AG10803 (cell line): Measurements from ENCODE around the gene MEGF6.
"Not testable (repeated sequence)": the region's sequence is repeated elsewhere in the genome, so short reads cannot be mapped to it uniquely, and the experiment has no call there.

Source experiments
- DNase-seq: peaks from one replicate; pipeline ENCODE4 v3.0.0; 2010; ENCODE audit warnings: low read depth
- H3K4me3 ChIP-seq: 2 replicates; pipeline ENCODE4 v1.5.1; 2011; ENCODE audit warnings: mild to moderate bottlenecking, low read length, control low read depth
- TF ChIP-seq, protein P1 (sequence below): conservative IDR thresholded peaks from 2 replicates; pipeline ENCODE4 v1.5.1; 2011; ENCODE audit warnings: mild to moderate bottlenecking, low read length, control low read depth, inconsistent platforms

The MEGF6 gene

DNA sequence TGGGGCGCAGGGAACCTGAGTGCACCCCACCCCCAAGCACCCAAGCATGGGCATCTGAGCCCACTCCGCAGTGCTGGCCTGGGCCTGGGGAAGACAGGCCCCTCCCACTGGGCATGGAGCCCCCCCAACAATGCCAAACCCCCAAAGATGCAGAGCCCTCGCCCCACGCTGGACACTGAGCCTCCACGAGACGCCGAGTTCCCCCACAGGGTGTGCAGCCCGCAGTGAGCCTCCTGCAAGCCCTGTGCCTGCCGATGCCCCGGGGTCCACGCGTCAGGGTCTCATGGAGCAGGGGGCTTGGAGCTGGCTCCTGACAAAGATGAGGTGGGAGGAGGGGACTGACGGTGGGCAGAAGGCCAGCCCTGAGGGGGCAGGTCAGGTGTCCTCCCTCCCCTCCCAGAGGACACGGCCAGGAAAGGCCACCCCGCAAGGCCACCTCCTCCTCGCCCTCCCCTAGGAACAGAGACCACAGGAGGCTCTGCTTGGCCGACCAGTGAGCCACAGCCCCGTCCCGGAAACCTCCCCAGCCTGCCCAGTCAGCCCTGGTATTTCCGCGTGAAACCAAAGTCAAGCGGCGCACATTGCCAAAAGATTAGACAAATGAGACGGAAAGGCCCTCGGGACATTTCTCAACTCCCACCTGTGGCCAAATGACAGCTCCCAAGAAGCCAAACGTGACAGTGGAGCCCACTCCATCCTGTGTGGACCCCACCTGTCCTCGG is 33.4 kb downstream of the MEGF6 start:
- DNase-seq: no peak
- TF ChIP-seq, protein P1, sequence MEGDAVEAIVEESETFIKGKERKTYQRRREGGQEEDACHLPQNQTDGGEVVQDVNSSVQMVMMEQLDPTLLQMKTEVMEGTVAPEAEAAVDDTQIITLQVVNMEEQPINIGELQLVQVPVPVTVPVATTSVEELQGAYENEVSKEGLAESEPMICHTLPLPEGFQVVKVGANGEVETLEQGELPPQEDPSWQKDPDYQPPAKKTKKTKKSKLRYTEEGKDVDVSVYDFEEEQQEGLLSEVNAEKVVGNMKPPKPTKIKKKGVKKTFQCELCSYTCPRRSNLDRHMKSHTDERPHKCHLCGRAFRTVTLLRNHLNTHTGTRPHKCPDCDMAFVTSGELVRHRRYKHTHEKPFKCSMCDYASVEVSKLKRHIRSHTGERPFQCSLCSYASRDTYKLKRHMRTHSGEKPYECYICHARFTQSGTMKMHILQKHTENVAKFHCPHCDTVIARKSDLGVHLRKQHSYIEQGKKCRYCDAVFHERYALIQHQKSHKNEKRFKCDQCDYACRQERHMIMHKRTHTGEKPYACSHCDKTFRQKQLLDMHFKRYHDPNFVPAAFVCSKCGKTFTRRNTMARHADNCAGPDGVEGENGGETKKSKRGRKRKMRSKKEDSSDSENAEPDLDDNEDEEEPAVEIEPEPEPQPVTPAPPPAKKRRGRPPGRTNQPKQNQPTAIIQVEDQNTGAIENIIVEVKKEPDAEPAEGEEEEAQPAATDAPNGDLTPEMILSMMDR: no peak

DNA sequence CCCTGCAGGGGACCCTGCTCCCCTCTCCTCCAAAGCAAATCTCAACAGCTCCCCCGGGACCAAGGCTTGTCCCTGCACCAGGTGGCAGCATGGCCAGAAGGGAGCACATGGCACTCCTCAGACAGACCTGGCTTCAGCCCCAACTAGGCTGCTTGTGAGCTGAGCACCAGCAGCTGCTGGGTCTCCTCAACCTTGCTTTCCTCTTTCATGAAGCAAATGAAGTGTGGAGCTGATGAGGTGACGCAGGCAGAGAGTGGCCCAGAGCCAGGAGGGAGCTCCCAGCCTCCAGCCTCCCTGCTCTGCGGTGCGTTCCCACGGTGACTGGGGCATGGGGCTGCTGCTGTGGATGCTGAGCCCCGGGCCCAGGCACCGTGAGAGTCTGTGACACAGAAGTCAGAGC is 34.0 kb downstream of the MEGF6 start:
- TF ChIP-seq, protein P1: no peak
- no peak for DNase-seq
- H3K4me3 ChIP-seq: no peak overlapping the region

More for the DNA sequence above, 33.4 kb downstream of the MEGF6 start:
- no peak overlapping the region for H3K4me3 ChIP-seq

DNA sequence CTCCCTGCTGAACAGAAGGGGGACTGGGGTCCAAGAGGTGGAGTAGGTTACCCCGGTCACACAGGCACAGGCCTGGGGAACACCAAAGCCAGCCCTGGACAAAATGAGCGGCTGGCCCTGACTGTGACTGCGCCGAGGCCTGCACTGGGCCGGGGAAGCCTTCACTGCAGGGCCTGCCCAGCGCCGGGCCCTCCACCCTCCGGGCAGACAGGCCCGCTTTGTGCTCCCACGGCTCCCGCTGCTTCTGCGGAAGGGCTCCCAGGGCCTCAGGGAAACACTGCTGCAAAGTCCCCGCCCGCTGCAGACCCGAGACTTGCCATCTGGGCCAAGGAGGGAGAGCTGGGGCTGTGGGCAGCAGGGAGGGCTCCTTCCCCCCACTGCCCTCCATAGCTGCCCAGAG is 35.3 kb downstream of the MEGF6 start:
- TF ChIP-seq, protein P1: no peak
- H3K4me3 ChIP-seq: no peak overlapping the region
- no peak for DNase-seq

DNA sequence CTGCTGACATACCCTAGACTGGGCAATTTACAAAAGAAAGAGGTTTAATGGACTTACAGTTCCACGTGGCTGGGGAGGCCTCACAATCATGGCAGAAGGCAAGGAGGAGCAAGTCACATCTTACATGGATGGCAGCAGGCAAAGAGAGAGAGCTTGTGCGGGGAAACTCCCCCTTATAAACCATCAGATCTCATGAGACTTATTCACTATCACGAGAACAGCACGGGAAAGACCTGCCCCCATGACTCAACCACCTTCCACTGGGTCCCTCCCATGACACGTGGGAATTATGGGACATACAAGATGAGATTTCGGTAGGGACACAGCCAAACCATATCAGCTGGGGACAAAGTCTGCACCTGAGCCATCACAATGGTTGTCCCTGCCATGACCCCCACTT is 35.8 kb downstream of the MEGF6 start:
- DNase-seq, H3K4me3 ChIP-seq: not testable (repeated sequence)

DNA sequence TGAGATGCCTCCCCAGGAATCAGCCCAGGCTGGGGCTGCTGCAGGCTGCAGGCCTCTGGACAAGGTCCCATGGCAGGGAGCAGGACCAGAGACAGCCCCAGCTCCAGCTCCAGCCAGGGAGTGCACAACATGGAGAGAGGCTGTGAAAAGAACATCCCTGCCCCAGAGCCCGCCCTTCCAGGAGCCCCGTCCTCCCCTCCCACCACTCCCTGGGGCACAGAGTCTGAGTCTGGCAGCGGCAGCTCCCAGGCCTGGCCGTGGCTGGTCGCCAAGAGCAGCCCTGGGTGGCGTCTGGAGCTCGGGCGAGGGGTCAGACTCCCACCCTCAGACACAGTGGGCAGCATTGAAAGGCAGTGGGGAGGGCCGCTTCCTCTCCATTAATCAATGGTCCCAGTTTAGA is 37.8 kb downstream of the MEGF6 start:
- H3K4me3 ChIP-seq: no peak overlapping the region
- DNase-seq: no peak
- TF ChIP-seq, protein P1: no peak

DNA sequence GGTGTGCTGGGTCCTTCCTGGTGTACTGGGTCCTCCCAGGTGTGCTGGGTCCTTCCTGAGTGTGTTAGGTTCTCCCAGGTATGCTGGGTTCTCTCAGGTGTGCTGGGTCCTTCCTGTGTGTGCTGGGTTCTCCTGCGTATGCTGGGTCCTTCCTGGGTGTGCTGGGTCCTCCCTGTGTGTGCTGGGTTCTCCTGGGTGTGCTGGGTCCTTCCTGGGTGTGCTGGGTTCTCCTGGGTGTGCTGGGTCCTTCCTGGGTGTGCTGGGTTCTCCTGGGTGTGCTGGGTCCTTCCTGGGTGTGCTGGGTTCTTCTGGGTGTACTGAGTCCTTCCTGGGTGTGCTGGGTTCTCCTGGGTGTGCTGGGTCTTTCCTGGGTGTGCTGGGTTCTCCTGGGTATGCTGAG is 38.7 kb downstream of the MEGF6 start:
- DNase-seq, H3K4me3 ChIP-seq: not testable (repeated sequence)

DNA sequence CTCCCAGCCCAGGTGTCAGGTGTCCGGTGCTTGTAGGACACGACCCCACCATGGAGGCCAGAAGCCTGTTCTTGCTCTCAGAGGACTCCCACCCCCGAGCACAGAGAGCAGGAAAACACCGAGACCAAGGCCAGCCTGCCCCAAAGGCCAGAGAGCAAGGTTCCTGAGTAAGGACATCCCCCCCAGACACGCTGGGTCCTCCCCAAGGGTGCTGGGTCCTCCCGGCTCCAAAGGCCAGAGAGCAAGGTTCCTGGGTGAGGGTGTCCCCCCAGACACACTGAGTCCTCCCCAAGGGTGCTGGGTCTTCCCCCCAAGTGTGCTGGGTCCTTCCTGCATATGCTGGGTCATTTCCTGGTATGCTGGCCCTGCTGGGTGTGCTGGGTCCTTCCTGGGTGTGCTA is 40.0 kb downstream of the MEGF6 start:
- TF ChIP-seq, protein P1: no peak
- no peak overlapping the region for H3K4me3 ChIP-seq
- DNase-seq: no peak

DNA sequence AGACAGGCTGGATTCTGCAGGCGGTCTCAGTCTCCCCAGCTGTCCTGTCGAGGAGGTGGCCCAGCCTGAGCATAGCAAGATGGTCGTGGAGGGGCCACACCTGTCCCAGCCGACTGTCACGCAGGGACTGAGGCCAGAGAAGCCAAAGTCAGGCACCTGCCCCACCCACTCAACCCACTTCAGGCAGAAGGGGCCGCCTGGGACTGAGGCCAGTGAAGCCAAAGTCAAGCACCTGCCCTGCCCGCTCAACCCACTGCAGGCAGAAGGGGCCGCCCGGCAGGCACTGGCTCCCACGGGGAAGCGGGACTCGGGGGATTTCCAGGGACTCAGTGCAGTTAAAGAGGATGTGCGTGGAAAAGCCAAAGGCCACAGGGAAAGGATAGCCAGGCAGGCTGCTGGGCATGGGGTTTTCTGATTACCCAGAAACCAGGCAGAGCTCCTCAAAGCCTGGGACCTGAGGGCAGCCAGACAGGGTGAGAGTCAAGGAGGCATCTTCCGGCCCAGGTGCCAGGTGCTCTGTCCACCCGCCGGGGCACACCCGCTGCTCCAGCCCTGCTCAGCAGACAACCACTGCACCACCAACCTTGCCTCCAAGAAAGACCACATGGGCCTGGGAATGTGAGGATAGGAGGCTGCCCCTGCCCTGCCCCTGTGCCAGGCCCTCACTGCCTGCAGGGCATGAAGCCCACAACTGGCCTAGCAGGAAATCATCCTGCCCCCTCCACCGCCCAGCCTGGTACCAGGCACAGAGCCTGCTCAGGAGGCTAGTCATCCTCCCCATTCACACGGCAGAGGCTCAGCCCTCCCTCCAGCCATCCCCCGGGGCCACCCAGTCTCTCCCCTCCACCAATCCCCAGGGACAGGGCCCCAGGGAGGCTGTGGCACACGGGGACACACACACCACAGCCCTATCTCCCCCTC is 41.0 kb downstream of the MEGF6 start:
- H3K4me3 ChIP-seq: no peak overlapping the region
- TF ChIP-seq, protein P1: no peak
- DNase-seq: no peak
